Smooth muscle cell (in vitro differentiated cells): ENCODE results near the gene ELOVL3. TPM values are rescaled to one million over a fixed set of nuclear protein-coding genes. Genes with fewer than 3 reads are reported as not detected.

Source experiments
- DNase-seq: peaks from one replicate; lab custom pipeline; 2025; ENCODE audit not compliant: unreplicated experiment; lab: John Stamatoyannopoulos, UW
- H2AFZ ChIP-seq: fragments of 200-600 bp; sonication (generic); 2 replicates; pipeline ENCODE4 v1.6.0; 2016; ENCODE audit warnings: antibody characterized with exemption, low read depth, mild to moderate bottlenecking
- H3F3A ChIP-seq: fragments of 200-600 bp; sonication (generic); 2 replicates; pipeline ENCODE4 v1.6.0; 2017; ENCODE audit warnings: antibody characterized with exemption, low read depth
- H3K27ac ChIP-seq: fragments of 200-600 bp; sonication (generic); 2 replicates; pipeline ENCODE4 v1.5.1; 2016; ENCODE audit warnings: low read depth, mild to moderate bottlenecking
- H3K27me3 ChIP-seq: fragments of 200-600 bp; sonication (generic); 2 replicates; pipeline ENCODE4 v1.6.1; 2016; ENCODE audit warnings: low read depth, mild to moderate bottlenecking
- H3K36me3 ChIP-seq: fragments of 200-600 bp; sonication (generic); 2 replicates; pipeline ENCODE4 v1.5.1; 2016; ENCODE audit warnings: low read depth
- H3K4me1 ChIP-seq: fragments of 200-600 bp; sonication (generic); 2 replicates; pipeline ENCODE4 v1.5.1; 2016; ENCODE audit warnings: low read depth
- H3K4me2 ChIP-seq: fragments of 200-600 bp; sonication (generic); 2 replicates; pipeline ENCODE4 v1.6.0; 2016; ENCODE audit warnings: mild to moderate bottlenecking
- H3K4me3 ChIP-seq: fragments of 200-600 bp; sonication (generic); 2 replicates; pipeline ENCODE4 v1.5.1; 2016; ENCODE audit warnings: mild to moderate bottlenecking
- H3K79me2 ChIP-seq: fragments of 200-600 bp; sonication (generic); 2 replicates; pipeline ENCODE4 v1.6.0; 2016; ENCODE audit warnings: low read depth, mild to moderate bottlenecking
- H3K9ac ChIP-seq: fragments of 200-600 bp; sonication (generic); 2 replicates; pipeline ENCODE4 v1.6.0; 2016; ENCODE audit warnings: low read depth
- H3K9me3 ChIP-seq: fragments of 200-600 bp; sonication (generic); replicated peaks from 2 replicates; pipeline ENCODE4 v1.5.1; 2016; ENCODE audit warnings: low read depth
- H4K20me1 ChIP-seq: fragments of 200-600 bp; sonication (generic); 2 replicates; pipeline ENCODE4 v1.6.0; 2016; ENCODE audit warnings: low read depth
- CTCF ChIP-seq: fragments of 200-600 bp; sonication (generic); IDR thresholded peaks from 2 replicates; pipeline ENCODE4 v1.5.1; 2017; ENCODE audit warnings: borderline replicate concordance, mild to moderate bottlenecking, antibody characterized with exemption; ENCODE audit not compliant: insufficient read depth, poor library complexity, severe bottlenecking
- WGBS: methylation state at CpG from one replicate; pipeline ENCODE4 v1.1.7; 2016; ENCODE audit warnings: low lambda C conversion rate; 5-methylcytosine and 5-hydroxymethylcytosine counted together
- polyA plus RNA-seq: library from polyadenylated mRNA; unstranded; fragments of >200 nt; fragmentation: Nextera tagmentation; extraction: Ambion mirVana; gene quantifications from 2 replicates; pipeline ENCODE4 v1.2.1, GENCODE V29; 2016
- total RNA-seq: library from RNA; depleted of rRNA; stranded (reverse); fragments of >200 nt; gene quantifications from 2 replicates; pipeline ENCODE4 v1.2.3, GENCODE V29; 2014

The ELOVL3 gene
- total and polyA plus RNA-seq, 2 experiments from 2014 or later = 1.2 to 1.5 TPM

GRCh38 chr10:102241444-102242117 is 15.5 kb downstream of the ELOVL3 start, which contains the start of gene PITX3:
PITX3 (minus strand) TSS chr10:102241512; CDS start chr10:102232080, 9,432 bp downstream.
- Histone ChIP-seq H3K27ac (peak within 1 kb of the TSS; percentile 25), H4K20me1 (peaks cover 7% of the 10 kb centered on the region), H3K9ac (peak within 1 kb of the TSS; percentile 47), H3K9me3 (no peaks in the 10 kb centered on the region), H3K4me1 (peaks cover 11% of the 10 kb centered on the region), H2AFZ (peak within 1 kb of the TSS; percentile 85), H3K27me3 (peaks cover 34% of the 10 kb centered on the region), H3F3A (no peaks in the 10 kb centered on the region), H3K4me3 (peak within 1 kb of the TSS; percentile 67), H3K4me2 (peak within 1 kb of the TSS; percentile 96), H3K36me3 (no peaks in the 10 kb centered on the region), H3K79me2 (peaks cover 11% of the 10 kb centered on the region)
- TF ChIP-seq CTCF = no peak
- under 1% methylated on average over 40 of the region's 57 CpGs for WGBS
- DNase-seq = peak; percentile 86

- Histone ChIP-seq H3K36me3 (no peaks in the 10 kb centered on the region), H3K27me3 (peaks cover 32% of the 10 kb centered on the region), H3K4me2 (peak overlapping the region; percentile 96), H3K79me2 (peaks cover 16% of the 10 kb centered on the region), H3K9me3 (no peaks in the 10 kb centered on the region), H3K9ac (peak overlapping the region; percentile 47), H2AFZ (peak overlapping the region; percentile 85), H4K20me1 (peaks cover 12% of the 10 kb centered on the region), H3K4me1 (peaks cover 16% of the 10 kb centered on the region), H3F3A (no peaks in the 10 kb centered on the region), H3K4me3 (peak overlapping the region; percentile 67), H3K27ac (peak overlapping the region; percentile 25)
- no peak for DNase-seq
- 27% methylated on average over 7 of the region's 7 CpGs for WGBS
- TF ChIP-seq CTCF = no peak
Measured at GRCh38 chr10:102242118-102242485, 16.0 kb downstream of the ELOVL3 start.

DNA sequence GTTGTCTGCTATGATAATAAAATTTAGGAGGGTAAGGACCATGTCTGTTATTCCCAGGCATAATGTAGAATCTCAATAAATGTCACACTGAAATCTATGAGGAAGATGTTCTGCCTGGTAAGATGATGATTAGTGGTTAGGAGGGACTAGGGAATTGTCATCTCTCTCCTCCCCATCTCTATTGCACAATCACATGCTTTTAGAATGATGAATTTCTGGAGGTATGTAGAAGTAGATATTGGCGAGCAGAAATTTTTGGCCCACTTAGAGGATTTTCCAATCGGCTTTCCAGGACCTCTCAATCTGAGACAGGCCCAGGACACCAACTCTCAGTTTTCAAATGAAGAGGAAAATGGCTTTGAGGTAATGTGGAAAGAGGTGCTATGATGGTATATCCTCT is 17.2 kb downstream of the ELOVL3 start:
- H4K20me1 ChIP-seq = peaks cover 24% of the 10 kb centered on the region
- peaks cover 21% of the 10 kb centered on the region for H3K27me3 ChIP-seq
- H3K36me3 ChIP-seq = no peaks in the 10 kb centered on the region
- TF ChIP-seq CTCF = no peak
- no peak overlapping the region for H2AFZ ChIP-seq
- DNase-seq = no peak
- no peaks in the 10 kb centered on the region for H3K9me3 ChIP-seq
- no peak overlapping the region for H3K4me3 ChIP-seq
- H3K9ac ChIP-seq = no peak overlapping the region
- no peak overlapping the region for H3K4me2 ChIP-seq
- no peak overlapping the region for H3K27ac ChIP-seq
- WGBS = 71% methylated on average over 2 of the region's 2 CpGs
- peaks cover 28% of the 10 kb centered on the region for H3K79me2 ChIP-seq
- no peaks in the 10 kb centered on the region for H3F3A ChIP-seq
- H3K4me1 ChIP-seq = peaks cover 20% of the 10 kb centered on the region
